Measurements from ENCODE around the gene HNRNPA0.
A peak's percentile ranks its signal among the peaks of the same experiment; 100 is the strongest.

The HNRNPA0 gene

DNA sequence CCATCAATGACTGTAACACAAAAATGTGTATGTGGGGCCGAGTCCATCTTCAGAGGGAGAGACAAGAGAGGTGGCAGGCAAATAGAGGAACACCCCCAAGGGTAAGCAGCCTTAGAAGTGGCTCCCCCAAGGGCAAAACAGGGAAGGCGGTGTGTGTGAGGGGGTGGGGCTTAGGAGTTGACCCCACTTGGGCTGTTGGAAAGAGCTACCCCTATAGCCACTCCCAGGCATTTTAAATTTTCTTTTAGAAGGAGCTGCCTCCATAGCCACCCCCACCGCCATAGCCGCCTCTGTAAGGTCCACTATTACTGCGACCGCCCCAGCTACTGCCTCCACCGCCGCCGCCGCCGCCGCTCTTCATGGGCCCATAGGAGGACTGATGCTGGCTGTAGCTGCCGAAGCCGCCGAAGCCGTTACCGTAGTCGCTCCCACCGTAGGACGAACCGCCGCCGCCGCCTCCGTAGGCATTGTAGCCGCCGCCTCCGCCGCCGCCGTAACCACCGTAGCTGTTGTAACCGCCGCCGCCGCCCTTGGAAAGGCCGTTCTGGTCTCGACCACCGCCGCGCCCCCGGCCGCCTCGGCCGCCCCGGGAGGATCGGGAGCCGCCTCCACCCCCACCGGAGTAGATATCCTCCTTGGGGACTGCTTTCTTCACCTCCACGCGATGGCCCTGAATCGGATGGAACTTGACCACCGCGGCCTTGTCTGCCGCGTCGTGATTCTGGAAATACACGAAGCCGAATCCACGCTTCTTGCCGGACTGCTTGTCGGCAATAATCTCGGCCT lies 1.1 kb downstream of the HNRNPA0 start:
- no peaks in the 10 kb centered on the region for H3K27me3 ChIP-seq
- H3K4me3 ChIP-seq (ENCODE audit: low read depth, low read length): peak overlapping the region; percentile 94
- H3K4me1 ChIP-seq: peaks cover 8% of the 10 kb centered on the region
- H3K36me3 ChIP-seq: peaks cover 26% of the 10 kb centered on the region
- no peaks in the 10 kb centered on the region for H3K9me3 ChIP-seq
- TF ChIP-seq, protein P1, sequence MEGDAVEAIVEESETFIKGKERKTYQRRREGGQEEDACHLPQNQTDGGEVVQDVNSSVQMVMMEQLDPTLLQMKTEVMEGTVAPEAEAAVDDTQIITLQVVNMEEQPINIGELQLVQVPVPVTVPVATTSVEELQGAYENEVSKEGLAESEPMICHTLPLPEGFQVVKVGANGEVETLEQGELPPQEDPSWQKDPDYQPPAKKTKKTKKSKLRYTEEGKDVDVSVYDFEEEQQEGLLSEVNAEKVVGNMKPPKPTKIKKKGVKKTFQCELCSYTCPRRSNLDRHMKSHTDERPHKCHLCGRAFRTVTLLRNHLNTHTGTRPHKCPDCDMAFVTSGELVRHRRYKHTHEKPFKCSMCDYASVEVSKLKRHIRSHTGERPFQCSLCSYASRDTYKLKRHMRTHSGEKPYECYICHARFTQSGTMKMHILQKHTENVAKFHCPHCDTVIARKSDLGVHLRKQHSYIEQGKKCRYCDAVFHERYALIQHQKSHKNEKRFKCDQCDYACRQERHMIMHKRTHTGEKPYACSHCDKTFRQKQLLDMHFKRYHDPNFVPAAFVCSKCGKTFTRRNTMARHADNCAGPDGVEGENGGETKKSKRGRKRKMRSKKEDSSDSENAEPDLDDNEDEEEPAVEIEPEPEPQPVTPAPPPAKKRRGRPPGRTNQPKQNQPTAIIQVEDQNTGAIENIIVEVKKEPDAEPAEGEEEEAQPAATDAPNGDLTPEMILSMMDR (IDR thresholded peaks at IDR 0.05; ENCODE audit: low read depth, low read length): no peak
- DNase-seq: peak; percentile 36

DNA sequence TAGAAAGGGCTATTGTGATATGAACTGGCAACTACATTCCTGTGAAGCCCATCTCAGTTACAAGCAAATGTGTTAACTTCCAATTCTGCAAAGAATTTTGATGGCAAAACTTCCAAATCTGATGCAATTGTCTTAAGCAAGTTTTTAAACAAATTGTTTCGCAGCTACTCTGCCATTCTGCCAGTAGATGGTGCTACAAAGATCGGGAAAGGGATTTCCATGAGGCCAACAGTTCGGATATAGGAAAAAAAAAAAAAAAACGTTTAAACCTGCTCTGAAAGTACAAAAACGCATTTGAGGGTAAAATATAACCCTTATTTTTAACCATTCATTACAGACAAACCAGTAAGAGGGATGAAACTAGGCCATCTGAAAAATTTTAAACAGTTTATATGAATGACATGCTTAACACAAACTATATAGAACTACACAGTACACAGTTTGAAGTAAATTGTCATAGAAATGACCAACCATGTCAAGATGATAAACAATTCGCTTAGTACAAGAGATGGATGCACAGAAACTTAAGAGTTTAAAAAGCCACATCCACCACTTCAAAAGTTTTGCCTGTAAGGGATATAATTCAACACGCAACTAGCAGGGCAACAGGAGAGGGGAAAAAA lies 2.2 kb downstream of the HNRNPA0 start:
- Histone ChIP-seq H3K36me3 (peaks cover 26% of the 10 kb centered on the region), H3K4me3 (ENCODE audit: low read depth, low read length) (peak overlapping the region; percentile 94), H3K27me3 (no peaks in the 10 kb centered on the region), H3K4me1 (peaks cover 8% of the 10 kb centered on the region), H3K9me3 (no peaks in the 10 kb centered on the region)
- DNase-seq: peak; percentile 33
- TF ChIP-seq, protein P1 (IDR thresholded peaks at IDR 0.05; ENCODE audit: low read depth, low read length): peak; percentile 89

DNA sequence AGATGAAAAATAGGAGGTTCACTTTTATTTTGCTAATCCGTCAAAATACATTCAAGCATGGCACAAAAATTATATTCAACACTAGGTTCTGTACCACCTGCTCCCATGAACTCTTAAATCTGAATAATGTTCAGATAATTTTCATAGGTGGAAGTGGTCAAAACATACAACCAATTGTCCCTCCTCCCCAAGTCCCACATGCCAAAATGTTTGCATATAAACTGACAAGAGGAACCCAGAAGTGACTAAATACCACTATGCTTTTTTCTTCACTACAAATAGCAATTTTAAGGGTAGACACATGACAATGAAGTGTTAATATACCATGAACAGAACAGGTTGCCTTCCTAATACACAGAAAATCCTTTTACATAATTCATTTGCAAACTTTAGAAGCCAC lies 3.7 kb downstream of the HNRNPA0 start:
- H3K27me3 ChIP-seq: no peaks in the 10 kb centered on the region
- TF ChIP-seq, protein P1 (IDR thresholded peaks at IDR 0.05; ENCODE audit: low read depth, low read length): no peak
- no peaks in the 10 kb centered on the region for H3K9me3 ChIP-seq
- DNase-seq: no peak
- H3K4me1 ChIP-seq: peaks cover 8% of the 10 kb centered on the region
- peaks cover 26% of the 10 kb centered on the region for H3K36me3 ChIP-seq
- peak overlapping the region; percentile 2; the same call in 1 of the 2 replicates for H3K4me3 ChIP-seq (ENCODE audit: low read depth, low read length)

DNA sequence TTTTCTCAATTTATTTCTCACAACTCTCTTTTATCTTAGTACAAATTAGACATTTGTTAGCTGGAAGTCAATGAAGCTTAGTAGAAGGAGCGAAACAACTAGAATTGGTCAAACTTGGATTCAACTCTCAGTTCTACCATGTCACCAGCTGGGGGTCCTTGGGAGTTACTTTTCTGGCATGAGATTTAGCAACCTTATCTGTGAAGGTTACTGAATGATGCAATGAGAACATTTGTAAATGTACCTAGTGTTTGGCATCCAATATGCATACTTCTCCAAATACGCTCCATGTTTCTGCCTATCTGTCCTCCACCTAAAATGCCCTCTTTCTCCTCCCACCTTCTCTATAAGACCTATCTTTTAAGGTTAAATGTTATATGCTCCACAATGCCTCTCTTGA lies 6.3 kb downstream of the HNRNPA0 start:
- Histone ChIP-seq H3K9me3 (no peaks in the 10 kb centered on the region), H3K4me3 (ENCODE audit: low read depth, low read length) (no peak overlapping the region), H3K4me1 (peaks cover 4% of the 10 kb centered on the region; the same call in 1 of the 2 replicates), H3K27me3 (no peaks in the 10 kb centered on the region), H3K36me3 (peaks cover 14% of the 10 kb centered on the region)
- no peak for DNase-seq
- TF ChIP-seq, protein P1 (IDR thresholded peaks at IDR 0.05; ENCODE audit: low read depth, low read length): no peak

DNA sequence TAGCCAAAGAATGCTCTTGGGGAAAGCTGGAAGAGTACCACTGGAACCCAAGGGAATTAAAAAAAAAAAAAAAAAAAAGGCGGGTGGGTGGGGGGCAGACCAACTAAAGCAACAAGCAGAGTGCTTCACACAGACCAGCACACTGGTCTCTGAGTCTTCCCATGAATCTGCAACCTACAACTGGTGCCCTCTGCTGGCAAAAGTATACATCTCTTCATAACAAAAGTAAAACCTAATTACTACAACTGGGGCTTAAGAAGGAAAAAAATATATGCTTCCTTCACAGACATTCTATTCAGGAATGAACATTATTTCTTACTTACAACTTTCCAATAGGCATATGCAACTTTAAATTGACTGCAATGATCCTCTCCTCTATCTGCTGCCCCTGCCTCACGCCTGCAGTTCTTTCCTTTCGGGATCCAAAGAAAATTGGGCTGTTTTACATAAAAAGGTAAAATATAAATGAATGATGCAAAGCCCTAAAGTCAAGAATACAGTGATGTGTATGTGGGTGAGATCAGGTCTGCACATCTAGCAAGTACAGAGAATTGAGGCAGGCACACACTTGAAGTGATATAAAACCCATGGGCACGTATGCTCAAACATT lies 11.0 kb downstream of the HNRNPA0 start:
- TF ChIP-seq, protein P1 (IDR thresholded peaks at IDR 0.05; ENCODE audit: low read depth, low read length): peak; percentile 79
- no peaks in the 10 kb centered on the region for H3K36me3 ChIP-seq
- H3K4me3 ChIP-seq (ENCODE audit: low read depth, low read length): no peak overlapping the region
- no peaks in the 10 kb centered on the region for H3K27me3 ChIP-seq
- DNase-seq: peak; percentile 70
- no peaks in the 10 kb centered on the region for H3K4me1 ChIP-seq
- H3K9me3 ChIP-seq: no peaks in the 10 kb centered on the region
